SH-SY5Y (cell line): Measurements from ENCODE around the gene USP37.

Source experiments
- GATA2 ChIP-seq: IDR thresholded peaks from 2 replicates; pipeline ENCODE4 v1.6.1; 2011; ENCODE audit warnings: mild to moderate bottlenecking, low read depth, low read length
- GATA3 ChIP-seq: IDR thresholded peaks from 2 replicates; pipeline ENCODE4 v1.6.1; 2011; ENCODE audit warnings: low read depth, mild to moderate bottlenecking, low read length, moderate library complexity

The USP37 gene

GRCh38 chr2:218569038-218569431, 884 bp upstream of the USP37 start:
- TF ChIP-seq GATA3 (no peak), GATA2 (no peak)

GRCh38 chr2:218567797-218568189, 358 bp downstream of the USP37 start:
- TF ChIP-seq GATA2, result no peak

GRCh38 chr2:218566296-218566695, 1.9 kb downstream of the USP37 start:
- TF ChIP-seq GATA2 (no peak), GATA3 (no peak)

GRCh38 chr2:218564056-218564455, 4.1 kb downstream of the USP37 start:
- no peak for TF ChIP-seq GATA2
- TF ChIP-seq GATA3, result no peak

GRCh38 chr2:218558986-218559385, 9.2 kb downstream of the USP37 start:
- TF ChIP-seq GATA2 (no peak), GATA3 (no peak)

- TF ChIP-seq GATA2, result no peak
- no peak for TF ChIP-seq GATA3
Observed at GRCh38 chr2:218557941-218558340, 10.2 kb downstream of the USP37 start.

- TF ChIP-seq GATA3 (no peak), GATA2 (no peak)
Observed at GRCh38 chr2:218555527-218555926, 12.6 kb downstream of the USP37 start.

GRCh38 chr2:218547978-218548377, 20.2 kb downstream of the USP37 start:
- TF ChIP-seq GATA2, result no peak
- no peak for TF ChIP-seq GATA3

GRCh38 chr2:218547511-218547910, 20.6 kb downstream of the USP37 start:
- TF ChIP-seq GATA3 (no peak), GATA2 (no peak)

GRCh38 chr2:218546012-218546411, 22.1 kb downstream of the USP37 start:
- TF ChIP-seq GATA2, result no peak
- no peak for TF ChIP-seq GATA3

GRCh38 chr2:218540015-218540414, 28.1 kb downstream of the USP37 start:
- no peak for TF ChIP-seq GATA3
- no peak for TF ChIP-seq GATA2

- no peak for TF ChIP-seq GATA3
- no peak for TF ChIP-seq GATA2
Observed at GRCh38 chr2:218536804-218537494, 31.2 kb downstream of the USP37 start.

GRCh38 chr2:218529990-218530389, 38.2 kb downstream of the USP37 start:
- no peak for TF ChIP-seq GATA3
- TF ChIP-seq GATA2, result no peak

- no peak for TF ChIP-seq GATA2
- TF ChIP-seq GATA3, result no peak
Observed at GRCh38 chr2:218523651-218524050, 44.5 kb downstream of the USP37 start.

GRCh38 chr2:218518876-218519275, 49.3 kb downstream of the USP37 start:
- TF ChIP-seq GATA2, result no peak
- no peak for TF ChIP-seq GATA3

GRCh38 chr2:218517434-218518206, 50.5 kb downstream of the USP37 start:
- TF ChIP-seq GATA2 (no peak), GATA3 (no peak)
